D721Med (cell line): ENCODE data around the gene PRR33.

ENCODE experiments used
- DNase-seq: peaks from one replicate; pipeline ENCODE4 v3.0.0; 2011; ENCODE audit warnings: low spot score; ENCODE audit not compliant: insufficient read length
- FAIRE-seq: peaks from 2 replicates; lab custom pipeline; 2011; peaks lifted over from hg19 to GRCh38; lab: Jason Lieb, UNC
- CTCF ChIP-seq: IDR thresholded peaks from 2 replicates; pipeline ENCODE4 v1.5.1; 2012; ENCODE audit warnings: mild to moderate bottlenecking, control low read depth; ENCODE audit not compliant: insufficient read depth; ENCODE audit errors: missing control alignments

Gene PRR33

DNA sequence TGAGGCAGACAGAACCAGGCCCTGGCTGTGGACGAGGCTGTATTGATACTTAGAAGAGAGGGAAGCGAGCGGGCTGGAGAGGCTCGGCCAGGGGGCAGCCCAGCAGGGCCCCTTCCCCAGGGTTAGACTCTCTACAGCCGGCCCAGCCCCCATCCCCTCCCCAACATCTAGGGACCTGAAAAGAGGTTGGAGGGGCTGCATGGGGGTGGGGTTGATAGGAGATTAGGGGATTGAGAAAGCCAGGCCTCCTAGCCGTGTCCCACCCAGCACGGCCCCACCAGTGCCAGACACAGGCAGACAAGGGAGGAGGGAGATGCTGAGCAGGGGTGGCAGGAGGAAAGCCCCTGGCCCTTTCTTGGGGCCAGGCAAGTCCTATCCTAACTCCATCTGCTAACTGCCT lies 33.1 kb downstream of the PRR33 start:
- FAIRE-seq, result no peak
- no peak for DNase-seq
- TF ChIP-seq CTCF, result no peak

DNA sequence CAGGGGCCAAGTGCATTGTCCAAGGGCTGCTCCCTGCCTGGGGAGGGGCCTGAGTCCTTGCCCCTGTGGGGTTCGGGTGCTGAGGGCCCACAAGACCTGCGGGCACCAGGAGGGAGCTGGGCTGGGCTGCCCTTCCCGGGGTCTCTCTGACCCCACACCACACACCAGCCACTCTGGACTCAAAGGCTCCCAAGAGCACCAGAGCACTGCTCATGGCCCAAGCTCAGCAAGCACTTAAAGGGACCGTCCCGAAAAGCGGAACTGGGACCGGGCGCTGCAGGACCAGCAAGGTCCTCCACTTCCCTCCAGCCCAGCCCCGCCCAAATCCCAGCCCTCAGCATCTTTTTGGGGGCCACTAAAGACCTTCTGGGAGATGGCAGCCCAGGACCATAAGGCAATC lies 33.5 kb downstream of the PRR33 start:
- no peak for TF ChIP-seq CTCF
- no peak for DNase-seq
- no peak for FAIRE-seq

DNA sequence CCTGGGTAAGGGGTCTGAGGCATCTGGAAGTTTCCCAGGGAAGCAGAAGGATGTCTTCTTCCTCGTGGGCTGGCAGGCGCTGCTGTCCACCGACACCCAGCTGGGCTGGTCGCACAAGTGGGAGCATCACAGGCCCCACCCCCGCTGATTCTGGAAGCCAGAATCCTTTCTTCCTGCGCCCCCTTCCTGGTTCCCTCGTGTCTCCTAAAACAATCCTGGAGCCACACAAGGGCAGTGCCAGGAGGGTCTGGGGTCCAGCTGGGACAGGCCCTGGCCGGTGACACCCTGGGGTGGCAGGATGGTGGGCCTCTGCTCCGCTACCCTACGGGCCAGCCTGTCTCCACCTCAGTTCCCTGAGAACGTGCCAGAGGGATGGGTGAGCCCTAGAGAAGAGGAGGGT lies 34.6 kb downstream of the PRR33 start:
- DNase-seq (no peak), FAIRE-seq (no peak)
- no peak for TF ChIP-seq CTCF

- no peak for FAIRE-seq
- no peak for DNase-seq
- no peak for TF ChIP-seq CTCF
These were observed 35.2 kb downstream of the PRR33 start for GRCh38 chr11:1856306-1857005.

GRCh38 chr11:1855886-1856265 lies 35.8 kb downstream of the PRR33 start:
- TF ChIP-seq CTCF, result no peak
- FAIRE-seq, result no peak
- DNase-seq, result no peak

GRCh38 chr11:1854949-1855885 lies 36.5 kb downstream of the PRR33 start:
- FAIRE-seq (no peak), DNase-seq (no peak)
- TF ChIP-seq CTCF, result no peak
